K562 (cell line): ENCODE results near the gene MED29. TPM values are rescaled to one million over a fixed set of nuclear protein-coding genes. Genes with fewer than 3 reads are reported as not detected.

Source experiments
- GABPB1 ChIP-seq: sonication (generic); formaldehyde crosslinking; IDR thresholded peaks from 2 replicates; pipeline ENCODE4 v1.8.0; 2022; ENCODE audit warnings: mild to moderate bottlenecking, missing genetic modification reagents
- GATAD2B ChIP-seq: fragments of 450-650 bp; IDR thresholded peaks from 2 replicates; pipeline ENCODE4 v1.6.1; 2017; ENCODE audit warnings: mild to moderate bottlenecking, borderline replicate concordance
- JUND ChIP-seq, 2 experiments: IDR thresholded peaks; 2 replicates in 1 of 2; 3 replicates in 1 of 2; pipeline ENCODE4 v1.6.1; 2011; ENCODE audit warnings: borderline replicate concordance in 2 of 2, low read depth in 2 of 2, low read length in 2 of 2, improper control_type of control experiment in 1 of 2, missing biosample characterization in 1 of 2, missing genetic modification characterization in 1 of 2, missing genetic modification reagents in 1 of 2
- MEIS2 ChIP-seq: fragments of 450-650 bp; IDR thresholded peaks from 2 replicates; pipeline ENCODE4 v1.6.1; 2014; ENCODE audit warnings: mild to moderate bottlenecking; ENCODE audit not compliant: partially characterized antibody
- NEUROD1 ChIP-seq: fragments of 150-350 bp; IDR thresholded peaks from 2 replicates; pipeline ENCODE4 v1.6.1; 2014; ENCODE audit warnings: borderline replicate concordance, low read length, low read depth; ENCODE audit not compliant: partially characterized antibody
- POLR2AphosphoS5 ChIP-seq: IDR thresholded peaks from 2 replicates; pipeline ENCODE4 v1.6.1; 2011; ENCODE audit warnings: mild to moderate bottlenecking, low read depth, low read length, moderate library complexity; ENCODE audit not compliant: control insufficient read depth, insufficient read depth
- POLR2B ChIP-seq: fragments of 450-650 bp; IDR thresholded peaks from 2 replicates; pipeline ENCODE4 v1.6.1; 2018; ENCODE audit warnings: low read depth; ENCODE audit not compliant: partially characterized antibody
- PRMT5 ChIP-seq: sonication (generic); formaldehyde crosslinking; IDR thresholded peaks from 2 replicates; pipeline ENCODE4 v1.5.0; 2020; ENCODE audit warnings: missing genetic modification reagents
- RBFOX2 ChIP-seq: fragments of 200-400 bp; formaldehyde crosslinking; IDR thresholded peaks from 2 replicates; pipeline ENCODE4 v1.6.1; 2017; ENCODE audit warnings: low read depth, mild to moderate bottlenecking, low read length, moderate library complexity
- RNF2 ChIP-seq: sonication (generic); IDR thresholded peaks from 2 replicates; pipeline ENCODE4 v1.6.1; 2016
- SMAD4 ChIP-seq: fragments of 250-450 bp; sonication (Bioruptor Pico); conservative IDR thresholded peaks from 2 replicates; pipeline ENCODE4 v1.8.0; 2021; ENCODE audit warnings: inconsistent platforms, mild to moderate bottlenecking, moderate library complexity
- SOX6 ChIP-seq: fragments of 450-650 bp; IDR thresholded peaks from 2 replicates; pipeline ENCODE4 v1.6.1; 2014; ENCODE audit warnings: mild to moderate bottlenecking
- TBL1XR1 ChIP-seq, 2 experiments: IDR thresholded peaks; 2 replicates each; pipeline ENCODE4 v1.6.1; 2012; ENCODE audit warnings: improper control_type of control experiment in 2 of 2, low read length in 2 of 2, mild to moderate bottlenecking in 1 of 2
- TRIM28 ChIP-seq: fragments of 450-650 bp; IDR thresholded peaks from 2 replicates; pipeline ENCODE4 v1.6.1; 2017
- ZFX ChIP-seq: sonication (generic); formaldehyde crosslinking; IDR thresholded peaks from 2 replicates; pipeline ENCODE4 v1.8.0; 2022; ENCODE audit warnings: mild to moderate bottlenecking, missing genetic modification reagents, moderate library complexity
- ZNF143 ChIP-seq: sonication (generic); formaldehyde crosslinking; IDR thresholded peaks from 2 replicates; pipeline ENCODE4 v1.9.0; 2022; ENCODE audit warnings: mild to moderate bottlenecking, missing genetic modification reagents
- ZNF253 ChIP-seq: fragments of 250-450 bp; sonication (Bioruptor Pico); conservative IDR thresholded peaks from 2 replicates; pipeline ENCODE4 v1.6.1; 2021; ENCODE audit warnings: mild to moderate bottlenecking
- ZNF79 ChIP-seq: fragments of 250-450 bp; sonication (Bioruptor Pico); IDR thresholded peaks from 2 replicates; pipeline ENCODE4 v1.4.0; 2020; ENCODE audit warnings: low read depth, mild to moderate bottlenecking, moderate library complexity
- polyA plus RNA-seq, 8 experiments: library from polyadenylated mRNA; depleted of rRNA in 4 of 8; stranded (reverse) in 5 of 8; unstranded in 3 of 8; fragments of >200 nt; fragmentation: Nextera tagmentation in 2 of 8; fragmentation: Illumina TruSeq in 1 of 8; extraction: Ambion mirVana in 2 of 8; extraction: Trizol in 1 of 8; gene quantifications; 2 replicates each; pipeline versions ENCODE4 v1.2.1 to v1.2.3, GENCODE V29; 2011 to 2014; ENCODE audit warnings: inconsistent platforms in 1 of 8, missing spikeins in 1 of 8
- total RNA-seq, 7 experiments: library from RNA; depleted of rRNA in 6 of 7; stranded (reverse); fragments of >200 nt in 6 of 7; fragmentation: Illumina TruSeq in 2 of 7; extraction: Trizol in 2 of 7; gene quantifications; 2 replicates each; pipeline versions ENCODE4 v1.2.1 to v1.2.3, GENCODE V29; 2011 to 2021; ENCODE audit warnings: low replicate concordance in 1 of 7
- TF ChIP-seq, protein P1 (sequence below): fragments of 250-450 bp; sonication (Bioruptor Pico); IDR thresholded peaks from 2 replicates; pipeline ENCODE4 v1.9.0; 2021; ENCODE audit warnings: mild to moderate bottlenecking, inconsistent platforms
- TF ChIP-seq, protein P2 (sequence below): sonication (generic); formaldehyde crosslinking; IDR thresholded peaks from 2 replicates; pipeline ENCODE4 v1.8.1; 2023; ENCODE audit warnings: mild to moderate bottlenecking, missing genetic modification reagents

MED29 gene
- total and polyA plus RNA-seq, 9 of the 15 experiments (the other 6 are each of a cell fraction or from before 2014, with no cell fraction given), result 1.8 to 22.6 (median 12.4) TPM

DNA sequence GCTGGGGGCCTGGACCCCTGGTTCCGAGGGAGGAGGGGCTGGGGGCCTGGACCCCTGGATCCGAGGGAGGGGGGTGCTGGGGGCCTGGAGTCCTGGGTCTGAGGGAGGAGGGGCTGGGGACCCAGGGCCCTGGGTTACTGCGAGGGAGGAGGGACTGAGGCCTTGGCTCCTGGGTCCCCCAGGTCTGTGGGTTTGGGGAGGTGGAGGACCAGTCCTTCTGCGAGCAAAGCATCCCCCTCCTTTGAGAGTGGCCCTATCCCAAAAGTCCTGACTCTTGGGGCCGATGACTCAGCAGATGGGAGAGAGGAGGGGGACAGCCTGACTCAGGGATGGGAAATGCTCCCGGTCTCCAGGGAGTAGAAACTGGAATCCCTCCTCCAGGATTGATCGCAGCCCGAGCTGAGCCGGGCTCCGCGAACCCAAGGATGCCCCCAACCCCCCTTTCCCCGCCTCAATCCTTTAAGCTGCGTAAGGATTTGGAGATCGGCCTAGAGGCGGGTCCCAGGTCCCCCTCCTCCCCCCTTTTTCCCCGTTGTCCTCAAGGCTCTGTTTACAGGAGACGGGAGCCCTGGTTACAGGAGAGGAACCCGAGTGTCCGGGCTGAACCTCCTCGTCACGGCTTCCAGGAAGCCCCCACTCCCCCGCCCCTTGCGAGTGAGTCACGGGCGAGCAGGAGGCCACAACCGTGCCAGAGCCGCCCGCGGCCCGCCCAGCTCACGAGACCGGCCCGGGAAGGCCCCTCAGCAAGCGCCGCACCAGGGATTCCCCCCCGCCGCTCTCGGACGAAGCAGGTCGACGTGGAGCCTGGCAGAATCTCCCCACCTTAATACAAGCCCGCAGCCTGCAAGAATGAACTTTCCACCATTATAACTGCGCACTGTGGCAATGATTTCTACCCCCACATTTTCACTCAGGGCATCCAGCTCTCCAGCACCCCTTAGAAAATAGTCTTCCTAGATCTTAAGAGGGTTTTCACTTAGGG, 12.4 kb downstream of the MED29 start (continued):
- peak; percentile 20; the same call in 1 of the 2 replicates for TF ChIP-seq POLR2AphosphoS5
- TF ChIP-seq SOX6, result peak; percentile 52
- TF ChIP-seq ZNF79 (CRISPR knock-in tag), result no peak
- TF ChIP-seq JUND (IDR thresholded peaks at IDR 0.05; ENCODE audit: borderline replicate concordance, low read depth, low read length), result peak; percentile 96
- TF ChIP-seq JUND (tag; IDR thresholded peaks at IDR 0.05; ENCODE audit: borderline replicate concordance, low read depth, low read length), result peak; percentile 92; the same call in 1 of the 3 replicates
- TF ChIP-seq RNF2, result peak; percentile 31; the same call in 1 of the 2 replicates
- no peak for TF ChIP-seq PRMT5 (CRISPR knock-in tag)
- TF ChIP-seq, protein P1, sequence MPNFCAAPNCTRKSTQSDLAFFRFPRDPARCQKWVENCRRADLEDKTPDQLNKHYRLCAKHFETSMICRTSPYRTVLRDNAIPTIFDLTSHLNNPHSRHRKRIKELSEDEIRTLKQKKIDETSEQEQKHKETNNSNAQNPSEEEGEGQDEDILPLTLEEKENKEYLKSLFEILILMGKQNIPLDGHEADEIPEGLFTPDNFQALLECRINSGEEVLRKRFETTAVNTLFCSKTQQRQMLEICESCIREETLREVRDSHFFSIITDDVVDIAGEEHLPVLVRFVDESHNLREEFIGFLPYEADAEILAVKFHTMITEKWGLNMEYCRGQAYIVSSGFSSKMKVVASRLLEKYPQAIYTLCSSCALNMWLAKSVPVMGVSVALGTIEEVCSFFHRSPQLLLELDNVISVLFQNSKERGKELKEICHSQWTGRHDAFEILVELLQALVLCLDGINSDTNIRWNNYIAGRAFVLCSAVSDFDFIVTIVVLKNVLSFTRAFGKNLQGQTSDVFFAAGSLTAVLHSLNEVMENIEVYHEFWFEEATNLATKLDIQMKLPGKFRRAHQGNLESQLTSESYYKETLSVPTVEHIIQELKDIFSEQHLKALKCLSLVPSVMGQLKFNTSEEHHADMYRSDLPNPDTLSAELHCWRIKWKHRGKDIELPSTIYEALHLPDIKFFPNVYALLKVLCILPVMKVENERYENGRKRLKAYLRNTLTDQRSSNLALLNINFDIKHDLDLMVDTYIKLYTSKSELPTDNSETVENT (CRISPR knock-in tag), result no peak
- TF ChIP-seq, protein P2, sequence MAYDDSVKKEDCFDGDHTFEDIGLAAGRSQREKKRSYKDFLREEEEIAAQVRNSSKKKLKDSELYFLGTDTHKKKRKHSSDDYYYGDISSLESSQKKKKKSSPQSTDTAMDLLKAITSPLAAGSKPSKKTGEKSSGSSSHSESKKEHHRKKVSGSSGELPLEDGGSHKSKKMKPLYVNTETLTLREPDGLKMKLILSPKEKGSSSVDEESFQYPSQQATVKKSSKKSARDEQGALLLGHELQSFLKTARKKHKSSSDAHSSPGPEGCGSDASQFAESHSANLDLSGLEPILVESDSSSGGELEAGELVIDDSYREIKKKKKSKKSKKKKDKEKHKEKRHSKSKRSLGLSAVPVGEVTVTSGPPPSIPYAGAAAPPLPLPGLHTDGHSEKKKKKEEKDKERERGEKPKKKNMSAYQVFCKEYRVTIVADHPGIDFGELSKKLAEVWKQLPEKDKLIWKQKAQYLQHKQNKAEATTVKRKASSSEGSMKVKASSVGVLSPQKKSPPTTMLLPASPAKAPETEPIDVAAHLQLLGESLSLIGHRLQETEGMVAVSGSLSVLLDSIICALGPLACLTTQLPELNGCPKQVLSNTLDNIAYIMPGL (CRISPR knock-in tag), result 0 out of 2 replicates have a peak, but pooled peaks have one; percentile 33
- TF ChIP-seq ZNF143, result no peak
- no peak for TF ChIP-seq GABPB1 (CRISPR knock-in tag)
- TF ChIP-seq NEUROD1, result peak; percentile 66
- TF ChIP-seq ZFX (CRISPR knock-in tag), result peak; percentile 79
- TF ChIP-seq TRIM28, result 0 out of 2 replicates have a peak, but pooled peaks have one; percentile 32
- TF ChIP-seq POLR2B, result peak; percentile 22
- no peak for TF ChIP-seq ZNF253 (CRISPR knock-in tag)
- peak; percentile 74; the same call in 1 of the 2 replicates for TF ChIP-seq SMAD4 (CRISPR knock-in tag)
- peak; percentile 76 for TF ChIP-seq RBFOX2
- peak; percentile 91 for TF ChIP-seq GATAD2B
- no peak for TF ChIP-seq MEIS2
- TF ChIP-seq TBL1XR1 (IDR thresholded peaks at IDR 0.05; ENCODE audit: low read length in 2 of 2), result peak in 1 of 2 experiments; percentile 55; a peak in 3 of 4 replicates
